HEK293 (cell line): ENCODE results near the gene DUSP21.
A peak's percentile ranks its signal among the peaks of the same experiment; 100 is the strongest.

Experiments used
- BCL11B ChIP-seq: fragments of 450-650 bp; formaldehyde crosslinking; IDR thresholded peaks from 2 replicates; pipeline ENCODE4 v1.5.1; 2016; ENCODE audit warnings: low read depth, missing biosample characterization, missing genetic modification characterization
- GLI4 ChIP-seq: fragments of 450-650 bp; formaldehyde crosslinking; IDR thresholded peaks from 2 replicates; pipeline ENCODE4 v1.5.1; 2016; ENCODE audit warnings: missing biosample characterization, missing genetic modification characterization
- KLF16 ChIP-seq: fragments of 450-650 bp; formaldehyde crosslinking; IDR thresholded peaks from 2 replicates; pipeline ENCODE4 v1.5.1; 2017; ENCODE audit warnings: missing biosample characterization, missing genetic modification characterization
- KLF7 ChIP-seq: fragments of 450-650 bp; formaldehyde crosslinking; IDR thresholded peaks from 2 replicates; pipeline ENCODE4 v1.5.1; 2016; ENCODE audit warnings: missing biosample characterization, missing genetic modification characterization, borderline replicate concordance
- ZBTB21 ChIP-seq: fragments of 450-650 bp; formaldehyde crosslinking; IDR thresholded peaks from 2 replicates; pipeline ENCODE4 v1.5.1; 2017; ENCODE audit warnings: missing biosample characterization, missing genetic modification characterization
- ZBTB48 ChIP-seq: fragments of 450-650 bp; formaldehyde crosslinking; IDR thresholded peaks from 2 replicates; pipeline ENCODE4 v1.5.1; 2016; ENCODE audit warnings: missing biosample characterization, missing genetic modification characterization
- ZFHX2 ChIP-seq: fragments of 450-650 bp; formaldehyde crosslinking; conservative IDR thresholded peaks from 2 replicates; pipeline ENCODE4 v1.5.1; 2016; ENCODE audit warnings: missing biosample characterization, missing genetic modification characterization
- ZFP3 ChIP-seq: fragments of 450-650 bp; formaldehyde crosslinking; IDR thresholded peaks from 2 replicates; pipeline ENCODE4 v1.5.1; 2016; ENCODE audit warnings: low read depth, missing biosample characterization, missing genetic modification characterization
- ZNF10 ChIP-seq: fragments of 450-650 bp; formaldehyde crosslinking; IDR thresholded peaks from 2 replicates; pipeline ENCODE4 v1.5.1; 2017; ENCODE audit warnings: missing biosample characterization, missing genetic modification characterization
- ZNF114 ChIP-seq: fragments of 450-650 bp; formaldehyde crosslinking; IDR thresholded peaks from 2 replicates; pipeline ENCODE4 v1.5.0; 2017; ENCODE audit warnings: missing biosample characterization, missing genetic modification characterization
- ZNF155 ChIP-seq: fragments of 450-650 bp; formaldehyde crosslinking; IDR thresholded peaks from 2 replicates; pipeline ENCODE4 v1.5.1; 2016; ENCODE audit warnings: missing biosample characterization, missing genetic modification characterization
- ZNF292 ChIP-seq: fragments of 450-650 bp; formaldehyde crosslinking; IDR thresholded peaks from 2 replicates; pipeline ENCODE4 v1.5.1; 2016; ENCODE audit warnings: low read depth, missing biosample characterization, missing genetic modification characterization, borderline replicate concordance
- ZNF560 ChIP-seq: fragments of 450-650 bp; formaldehyde crosslinking; IDR thresholded peaks from 2 replicates; pipeline ENCODE4 v1.5.1; 2017; ENCODE audit warnings: missing biosample characterization, missing genetic modification characterization, borderline replicate concordance
- ZNF561 ChIP-seq: fragments of 450-650 bp; IDR thresholded peaks from 2 replicates; pipeline ENCODE4 v1.5.1; 2018; ENCODE audit warnings: missing biosample characterization, missing genetic modification characterization, borderline replicate concordance
- ZNF585B ChIP-seq: fragments of 450-650 bp; formaldehyde crosslinking; IDR thresholded peaks from 2 replicates; pipeline ENCODE4 v1.5.1; 2016; ENCODE audit warnings: missing biosample characterization, missing genetic modification characterization
- ZNF610 ChIP-seq: fragments of 450-650 bp; formaldehyde crosslinking; IDR thresholded peaks from 2 replicates; pipeline ENCODE4 v1.5.1; 2016; ENCODE audit warnings: missing biosample characterization, missing genetic modification characterization, borderline replicate concordance
- ZNF623 ChIP-seq: fragments of 450-650 bp; formaldehyde crosslinking; IDR thresholded peaks from 2 replicates; pipeline ENCODE4 v1.5.1; 2016; ENCODE audit warnings: missing biosample characterization, missing genetic modification characterization
- ZNF629 ChIP-seq: fragments of 450-650 bp; formaldehyde crosslinking; IDR thresholded peaks from 2 replicates; pipeline ENCODE4 v1.5.1; 2017; ENCODE audit warnings: missing biosample characterization, missing genetic modification characterization
- ZNF830 ChIP-seq: fragments of 450-650 bp; IDR thresholded peaks from 2 replicates; pipeline ENCODE4 v1.5.0; 2018; ENCODE audit warnings: missing biosample characterization, missing genetic modification characterization, low read depth, mild to moderate bottlenecking, moderate library complexity
- TF ChIP-seq, protein P1 (sequence below): fragments of 450-650 bp; formaldehyde crosslinking; IDR thresholded peaks from 2 replicates; pipeline ENCODE4 v1.5.1; 2017; ENCODE audit warnings: missing biosample characterization, missing genetic modification characterization
- TF ChIP-seq, protein P2 (sequence below): fragments of 450-650 bp; formaldehyde crosslinking; IDR thresholded peaks from 2 replicates; pipeline ENCODE4; 2016; ENCODE audit warnings: missing biosample characterization, missing genetic modification characterization
- TF ChIP-seq, protein P3 (sequence below): fragments of 450-650 bp; formaldehyde crosslinking; IDR thresholded peaks from 2 replicates; pipeline ENCODE4 v1.5.1; 2017; ENCODE audit warnings: missing biosample characterization, mild to moderate bottlenecking, missing genetic modification characterization, moderate library complexity
- TF ChIP-seq, protein P4 (sequence below): fragments of 450-650 bp; formaldehyde crosslinking; IDR thresholded peaks from 2 replicates; pipeline ENCODE4 v1.5.1; 2016; ENCODE audit warnings: missing biosample characterization, missing genetic modification characterization
- TF ChIP-seq, protein P5 (sequence below): fragments of 450-650 bp; formaldehyde crosslinking; IDR thresholded peaks from 2 replicates; pipeline ENCODE4 v1.5.1; 2016; ENCODE audit warnings: missing biosample characterization, missing genetic modification characterization, low read depth
- TF ChIP-seq, protein P6 (sequence below): fragments of 450-650 bp; formaldehyde crosslinking; IDR thresholded peaks from 2 replicates; pipeline ENCODE4 v1.5.1; 2017; ENCODE audit warnings: missing biosample characterization, missing genetic modification characterization
- TF ChIP-seq, protein P7 (sequence below): fragments of 450-650 bp; formaldehyde crosslinking; IDR thresholded peaks from 2 replicates; pipeline ENCODE4 v1.5.1; 2016; ENCODE audit warnings: missing biosample characterization, missing genetic modification characterization
- TF ChIP-seq, protein P8 (sequence below): fragments of 450-650 bp; formaldehyde crosslinking; IDR thresholded peaks from 2 replicates; pipeline ENCODE4 v1.5.1; 2016; ENCODE audit warnings: missing biosample characterization, missing genetic modification characterization

The DUSP21 gene

DNA sequence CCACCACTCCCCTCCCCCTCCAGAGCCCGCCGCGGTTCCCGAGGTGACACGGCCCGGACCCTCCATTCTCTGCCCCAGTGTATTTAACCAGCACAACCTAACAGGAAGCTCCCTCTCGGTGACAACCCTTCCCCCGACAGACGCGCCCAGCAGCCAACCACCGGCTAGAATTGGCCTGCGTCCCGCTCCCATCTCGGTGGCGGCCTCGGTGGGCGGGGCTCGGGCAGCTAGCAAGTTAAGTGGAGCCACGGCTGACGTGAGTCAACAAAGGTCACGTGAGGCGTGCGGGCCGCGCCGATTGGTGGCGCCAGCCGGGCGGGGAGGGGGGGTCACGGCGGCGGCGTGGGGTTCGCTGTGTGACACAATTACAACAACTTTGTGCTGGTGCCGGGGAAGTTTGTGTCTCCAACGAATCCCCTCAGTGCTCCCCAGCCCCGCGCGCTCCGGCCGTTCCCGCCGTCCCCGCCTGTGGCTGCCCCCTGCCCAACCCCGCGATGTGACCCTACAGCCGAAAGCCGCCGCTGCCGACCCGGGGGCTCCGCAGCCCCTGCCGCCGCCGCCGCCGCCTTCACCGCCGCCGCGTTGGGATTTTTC is 29.1 kb downstream of the DUSP21 start, which contains the start of gene KDM6A (continued):
- TF ChIP-seq, protein P1, sequence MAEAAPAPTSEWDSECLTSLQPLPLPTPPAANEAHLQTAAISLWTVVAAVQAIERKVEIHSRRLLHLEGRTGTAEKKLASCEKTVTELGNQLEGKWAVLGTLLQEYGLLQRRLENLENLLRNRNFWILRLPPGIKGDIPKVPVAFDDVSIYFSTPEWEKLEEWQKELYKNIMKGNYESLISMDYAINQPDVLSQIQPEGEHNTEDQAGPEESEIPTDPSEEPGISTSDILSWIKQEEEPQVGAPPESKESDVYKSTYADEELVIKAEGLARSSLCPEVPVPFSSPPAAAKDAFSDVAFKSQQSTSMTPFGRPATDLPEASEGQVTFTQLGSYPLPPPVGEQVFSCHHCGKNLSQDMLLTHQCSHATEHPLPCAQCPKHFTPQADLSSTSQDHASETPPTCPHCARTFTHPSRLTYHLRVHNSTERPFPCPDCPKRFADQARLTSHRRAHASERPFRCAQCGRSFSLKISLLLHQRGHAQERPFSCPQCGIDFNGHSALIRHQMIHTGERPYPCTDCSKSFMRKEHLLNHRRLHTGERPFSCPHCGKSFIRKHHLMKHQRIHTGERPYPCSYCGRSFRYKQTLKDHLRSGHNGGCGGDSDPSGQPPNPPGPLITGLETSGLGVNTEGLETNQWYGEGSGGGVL (tag by site-specific recombination) = no peak
- no peak for TF ChIP-seq GLI4 (tag by site-specific recombination)
- TF ChIP-seq ZFHX2 = no peak
- TF ChIP-seq, protein P2, sequence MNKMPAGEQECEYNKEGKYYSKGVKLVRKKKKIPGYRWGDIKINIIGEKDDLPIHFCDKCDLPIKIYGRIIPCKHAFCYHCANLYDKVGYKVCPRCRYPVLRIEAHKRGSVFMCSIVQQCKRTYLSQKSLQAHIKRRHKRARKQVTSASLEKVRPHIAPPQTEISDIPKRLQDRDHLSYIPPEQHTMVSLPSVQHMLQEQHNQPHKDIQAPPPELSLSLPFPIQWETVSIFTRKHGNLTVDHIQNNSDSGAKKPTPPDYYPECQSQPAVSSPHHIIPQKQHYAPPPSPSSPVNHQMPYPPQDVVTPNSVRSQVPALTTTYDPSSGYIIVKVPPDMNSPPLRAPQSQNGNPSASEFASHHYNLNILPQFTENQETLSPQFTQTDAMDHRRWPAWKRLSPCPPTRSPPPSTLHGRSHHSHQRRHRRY (tag by site-specific recombination) = no peak
- TF ChIP-seq ZNF629 (tag by site-specific recombination) = peak; percentile 96
- no peak for TF ChIP-seq ZBTB48 (tag by site-specific recombination)
- TF ChIP-seq, protein P3, sequence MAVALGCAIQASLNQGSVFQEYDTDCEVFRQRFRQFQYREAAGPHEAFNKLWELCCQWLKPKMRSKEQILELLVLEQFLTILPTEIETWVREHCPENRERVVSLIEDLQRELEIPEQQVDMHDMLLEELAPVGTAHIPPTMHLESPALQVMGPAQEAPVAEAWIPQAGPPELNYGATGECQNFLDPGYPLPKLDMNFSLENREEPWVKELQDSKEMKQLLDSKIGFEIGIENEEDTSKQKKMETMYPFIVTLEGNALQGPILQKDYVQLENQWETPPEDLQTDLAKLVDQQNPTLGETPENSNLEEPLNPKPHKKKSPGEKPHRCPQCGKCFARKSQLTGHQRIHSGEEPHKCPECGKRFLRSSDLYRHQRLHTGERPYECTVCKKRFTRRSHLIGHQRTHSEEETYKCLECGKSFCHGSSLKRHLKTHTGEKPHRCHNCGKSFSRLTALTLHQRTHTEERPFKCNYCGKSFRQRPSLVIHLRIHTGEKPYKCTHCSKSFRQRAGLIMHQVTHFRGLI (tag by site-specific recombination) = no peak
- TF ChIP-seq ZNF155 = no peak
- TF ChIP-seq, protein P4, sequence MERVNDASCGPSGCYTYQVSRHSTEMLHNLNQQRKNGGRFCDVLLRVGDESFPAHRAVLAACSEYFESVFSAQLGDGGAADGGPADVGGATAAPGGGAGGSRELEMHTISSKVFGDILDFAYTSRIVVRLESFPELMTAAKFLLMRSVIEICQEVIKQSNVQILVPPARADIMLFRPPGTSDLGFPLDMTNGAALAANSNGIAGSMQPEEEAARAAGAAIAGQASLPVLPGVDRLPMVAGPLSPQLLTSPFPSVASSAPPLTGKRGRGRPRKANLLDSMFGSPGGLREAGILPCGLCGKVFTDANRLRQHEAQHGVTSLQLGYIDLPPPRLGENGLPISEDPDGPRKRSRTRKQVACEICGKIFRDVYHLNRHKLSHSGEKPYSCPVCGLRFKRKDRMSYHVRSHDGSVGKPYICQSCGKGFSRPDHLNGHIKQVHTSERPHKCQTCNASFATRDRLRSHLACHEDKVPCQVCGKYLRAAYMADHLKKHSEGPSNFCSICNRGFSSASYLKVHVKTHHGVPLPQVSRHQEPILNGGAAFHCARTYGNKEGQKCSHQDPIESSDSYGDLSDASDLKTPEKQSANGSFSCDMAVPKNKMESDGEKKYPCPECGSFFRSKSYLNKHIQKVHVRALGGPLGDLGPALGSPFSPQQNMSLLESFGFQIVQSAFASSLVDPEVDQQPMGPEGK (tag by site-specific recombination) = peak; percentile 95
- no peak for TF ChIP-seq ZNF114 (tag by site-specific recombination)
- TF ChIP-seq ZNF610 (tag by site-specific recombination) = no peak
- no peak for TF ChIP-seq ZNF585B (tag by site-specific recombination)
- TF ChIP-seq ZNF10 (tag by site-specific recombination) = no peak
- TF ChIP-seq ZNF560 (tag by site-specific recombination) = no peak
- TF ChIP-seq, protein P5, sequence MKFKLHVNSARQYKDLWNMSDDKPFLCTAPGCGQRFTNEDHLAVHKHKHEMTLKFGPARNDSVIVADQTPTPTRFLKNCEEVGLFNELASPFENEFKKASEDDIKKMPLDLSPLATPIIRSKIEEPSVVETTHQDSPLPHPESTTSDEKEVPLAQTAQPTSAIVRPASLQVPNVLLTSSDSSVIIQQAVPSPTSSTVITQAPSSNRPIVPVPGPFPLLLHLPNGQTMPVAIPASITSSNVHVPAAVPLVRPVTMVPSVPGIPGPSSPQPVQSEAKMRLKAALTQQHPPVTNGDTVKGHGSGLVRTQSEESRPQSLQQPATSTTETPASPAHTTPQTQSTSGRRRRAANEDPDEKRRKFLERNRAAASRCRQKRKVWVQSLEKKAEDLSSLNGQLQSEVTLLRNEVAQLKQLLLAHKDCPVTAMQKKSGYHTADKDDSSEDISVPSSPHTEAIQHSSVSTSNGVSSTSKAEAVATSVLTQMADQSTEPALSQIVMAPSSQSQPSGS (tag by site-specific recombination) = 0 out of 2 replicates have a peak, but pooled peaks have one; percentile 43
- TF ChIP-seq, protein P6, sequence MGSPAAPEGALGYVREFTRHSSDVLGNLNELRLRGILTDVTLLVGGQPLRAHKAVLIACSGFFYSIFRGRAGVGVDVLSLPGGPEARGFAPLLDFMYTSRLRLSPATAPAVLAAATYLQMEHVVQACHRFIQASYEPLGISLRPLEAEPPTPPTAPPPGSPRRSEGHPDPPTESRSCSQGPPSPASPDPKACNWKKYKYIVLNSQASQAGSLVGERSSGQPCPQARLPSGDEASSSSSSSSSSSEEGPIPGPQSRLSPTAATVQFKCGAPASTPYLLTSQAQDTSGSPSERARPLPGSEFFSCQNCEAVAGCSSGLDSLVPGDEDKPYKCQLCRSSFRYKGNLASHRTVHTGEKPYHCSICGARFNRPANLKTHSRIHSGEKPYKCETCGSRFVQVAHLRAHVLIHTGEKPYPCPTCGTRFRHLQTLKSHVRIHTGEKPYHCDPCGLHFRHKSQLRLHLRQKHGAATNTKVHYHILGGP (tag by site-specific recombination) = no peak
- no peak for TF ChIP-seq ZFP3
- TF ChIP-seq ZNF561 (tag by site-specific recombination) = no peak
- TF ChIP-seq, protein P7, sequence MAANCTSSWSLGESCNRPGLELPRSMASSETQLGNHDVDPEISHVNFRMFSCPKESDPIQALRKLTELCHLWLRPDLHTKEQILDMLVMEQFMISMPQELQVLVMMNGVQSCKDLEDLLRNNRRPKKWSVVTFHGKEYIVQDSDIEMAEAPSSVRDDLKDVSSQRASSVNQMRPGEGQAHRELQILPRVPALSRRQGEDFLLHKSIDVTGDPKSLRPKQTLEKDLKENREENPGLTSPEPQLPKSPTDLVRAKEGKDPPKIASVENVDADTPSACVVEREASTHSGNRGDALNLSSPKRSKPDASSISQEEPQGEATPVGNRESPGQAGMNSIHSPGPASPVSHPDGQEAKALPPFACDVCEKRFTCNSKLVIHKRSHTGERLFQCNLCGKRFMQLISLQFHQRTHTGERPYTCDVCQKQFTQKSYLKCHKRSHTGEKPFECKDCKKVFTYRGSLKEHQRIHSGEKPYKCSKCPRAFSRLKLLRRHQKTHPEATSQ = no peak
- TF ChIP-seq ZNF292 (tag by site-specific recombination) = no peak
- TF ChIP-seq ZBTB21 (tag by site-specific recombination) = peak; percentile 82
- TF ChIP-seq ZNF623 (tag by site-specific recombination) = no peak
- TF ChIP-seq, protein P8, sequence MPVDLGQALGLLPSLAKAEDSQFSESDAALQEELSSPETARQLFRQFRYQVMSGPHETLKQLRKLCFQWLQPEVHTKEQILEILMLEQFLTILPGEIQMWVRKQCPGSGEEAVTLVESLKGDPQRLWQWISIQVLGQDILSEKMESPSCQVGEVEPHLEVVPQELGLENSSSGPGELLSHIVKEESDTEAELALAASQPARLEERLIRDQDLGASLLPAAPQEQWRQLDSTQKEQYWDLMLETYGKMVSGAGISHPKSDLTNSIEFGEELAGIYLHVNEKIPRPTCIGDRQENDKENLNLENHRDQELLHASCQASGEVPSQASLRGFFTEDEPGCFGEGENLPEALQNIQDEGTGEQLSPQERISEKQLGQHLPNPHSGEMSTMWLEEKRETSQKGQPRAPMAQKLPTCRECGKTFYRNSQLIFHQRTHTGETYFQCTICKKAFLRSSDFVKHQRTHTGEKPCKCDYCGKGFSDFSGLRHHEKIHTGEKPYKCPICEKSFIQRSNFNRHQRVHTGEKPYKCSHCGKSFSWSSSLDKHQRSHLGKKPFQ (tag by site-specific recombination) = no peak
- TF ChIP-seq KLF16 (tag by site-specific recombination) = no peak
- no peak for TF ChIP-seq KLF7 (tag by site-specific recombination)
- TF ChIP-seq BCL11B (tag by site-specific recombination) = no peak
- TF ChIP-seq ZNF830 (tag by site-specific recombination) = no peak
